Esophagus squamous epithelium (tissue), 4 donors: ENCODE data around the gene PIP5K1B.

Experiments
- CTCF ChIP-seq, 6 experiments: fragments of 450-650 bp in 4 of 6; fragments of 200-600 bp in 2 of 6; sonication (generic) in 2 of 6; IDR thresholded peaks; one replicate each; pipeline ENCODE4 v1.5.1; 2016 to 2019; ENCODE audit warnings: antibody characterized with exemption in 6 of 6, mild to moderate bottlenecking in 4 of 6, moderate library complexity in 4 of 6
- POLR2A ChIP-seq, 4 donors: fragments of 450-650 bp; IDR thresholded peaks; one replicate each; pipeline ENCODE4 v1.6.1; 2017; ENCODE audit warnings: antibody characterized with exemption in 4 of 4, mild to moderate bottlenecking in 4 of 4, moderate library complexity in 3 of 4

GRCh38 chr9:68750786-68751185 lies 45.7 kb downstream of the PIP5K1B start:
- TF ChIP-seq CTCF (IDR thresholded peaks at IDR 0.05), result no peak
- no peak for TF ChIP-seq POLR2A (IDR thresholded peaks at IDR 0.05)
